ENCODE results near the gene GRIK3.

- TF ChIP-seq CTCF (IDR thresholded peaks at IDR 0.05; ENCODE audit: low read depth, low read length, poor library complexity, severe bottlenecking), result no peak
- no peak for TF ChIP-seq EZH2phosphoT487 (IDR thresholded peaks at IDR 0.05; ENCODE audit: borderline replicate concordance, low read length)
Measured at GRCh38 chr1:36825226-36825625, 209.1 kb downstream of the GRIK3 start.

All from DOHH2 (cell line).